A673 (cell line): ENCODE data around the gene MS4A12. TPM values are rescaled to one million over a fixed set of nuclear protein-coding genes. Genes with fewer than 3 reads are reported as not detected.

Experiments used
- BruUV-seq: library from RNA; stranded (reverse); fragments of 400-500 nt; replicated peaks from 2 replicates; lab custom pipeline; 2021; lab: Mats Ljungman, UMichigan
- CTCF ChIA-PET: fragments of 300-600 bp; sonication (Branson Sonifier 250); formaldehyde crosslinking; loops from one replicate; lab custom pipeline; 2022; ENCODE audit warnings: antibody characterized with exemption; lab: Charles Lee
- POLR2A ChIA-PET: fragments of 300-600 bp; sonication (Branson Sonifier 250); formaldehyde crosslinking; loops from one replicate; lab custom pipeline; 2022; ENCODE audit warnings: antibody characterized with exemption; ENCODE audit not compliant: low non-redundant PET; lab: Charles Lee
- DNase-seq: peaks from one replicate; pipeline ENCODE4 v3.0.0-alpha.2; 2015; ENCODE audit warnings: low spot score
- H3K27ac ChIP-seq: fragments of 200-600 bp; sonication (generic); 2 replicates; pipeline ENCODE4 v1.5.1; 2016; ENCODE audit warnings: mixed run types, low read depth, mild to moderate bottlenecking, mixed read lengths, antibody characterized with exemption, low read length; ENCODE audit not compliant: poor library complexity, severe bottlenecking
- H3K27me3 ChIP-seq: fragments of 200-600 bp; sonication (generic); replicated peaks from 2 replicates; pipeline ENCODE4 v1.6.1; 2017; ENCODE audit warnings: mixed run types, low read depth, mild to moderate bottlenecking, mixed read lengths, antibody characterized with exemption, low read length; ENCODE audit not compliant: insufficient read depth, poor library complexity
- H3K36me3 ChIP-seq: fragments of 200-600 bp; sonication (generic); 2 replicates; pipeline ENCODE4 v1.6.1; 2016; ENCODE audit warnings: mixed run types, mild to moderate bottlenecking, mixed read lengths, antibody characterized with exemption, low read length; ENCODE audit not compliant: insufficient read depth, poor library complexity, severe bottlenecking
- H3K4me1 ChIP-seq: fragments of 200-600 bp; sonication (generic); 2 replicates; pipeline ENCODE4 v1.6.1; 2017; ENCODE audit warnings: mixed run types, mild to moderate bottlenecking, mixed read lengths, antibody characterized with exemption, low read length; ENCODE audit not compliant: insufficient read depth, poor library complexity, severe bottlenecking
- H3K4me3 ChIP-seq: fragments of 200-600 bp; sonication (generic); 2 replicates; pipeline ENCODE4 v1.5.1; 2016; ENCODE audit warnings: low read depth, mixed run types, mild to moderate bottlenecking, mixed read lengths, low read length; ENCODE audit not compliant: poor library complexity, severe bottlenecking
- H3K9me3 ChIP-seq: fragments of 200-600 bp; sonication (generic); 2 replicates; pipeline ENCODE4 v1.6.1; 2016; ENCODE audit warnings: mixed run types, low read depth, mild to moderate bottlenecking, mixed read lengths, antibody characterized with exemption, low read length; ENCODE audit not compliant: poor library complexity, severe bottlenecking
- CTCF ChIP-seq: fragments of 300-800, 200-600 bp; sonication (generic); conservative IDR thresholded peaks from 2 replicates; pipeline ENCODE4 v1.5.1; 2017; ENCODE audit warnings: low read depth, mild to moderate bottlenecking, antibody characterized with exemption, low read length, moderate library complexity, mixed read lengths
- EZH2 ChIP-seq: fragments of 200-600 bp; sonication (generic); IDR thresholded peaks from 2 replicates; pipeline ENCODE4 v1.6.1; 2017; ENCODE audit warnings: borderline replicate concordance, low read depth, mild to moderate bottlenecking, mixed read lengths, antibody characterized with exemption, low read length; ENCODE audit not compliant: poor library complexity, severe bottlenecking
- intact Hi-C: fragments of 100-400 bp; cut with micrococcal nuclease; formaldehyde crosslinking; loops from one replicate; pipeline ENCODE4 v1.10.0; 2022; ENCODE audit not compliant: unreplicated experiment
- total RNA-seq: library from RNA; stranded (reverse); gene quantifications from 2 replicates; pipeline ENCODE4 v1.2.3, GENCODE V29; 2021

Gene MS4A12
- total RNA-seq, 1 experiment from 2014 or later, result not detected

DNA sequence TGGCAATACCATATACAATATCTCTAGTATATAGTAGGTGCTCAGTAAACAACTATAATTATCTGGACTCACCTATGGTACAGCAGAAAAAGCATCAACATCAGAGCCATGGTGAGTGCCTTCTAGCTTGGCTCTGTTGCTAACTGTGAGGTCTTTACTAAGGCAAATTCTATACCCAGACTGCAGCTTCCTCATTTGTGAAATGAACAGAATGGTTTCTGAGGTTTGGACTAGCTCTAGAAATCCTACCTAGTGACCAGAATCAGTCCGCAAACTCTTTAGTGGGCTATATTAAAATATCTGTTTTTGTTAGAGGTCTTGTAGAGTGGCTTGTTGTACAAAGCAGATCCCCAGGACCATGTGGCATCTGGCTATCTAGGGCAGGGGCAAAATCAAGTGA lies 33.2 kb upstream of the MS4A12 start:
- peaks cover 6% of the 10 kb centered on the region for H3K27me3 ChIP-seq
- H3K27ac ChIP-seq, result no peak overlapping the region
- no peak for DNase-seq
- no peak overlapping the region for H3K4me3 ChIP-seq
- TF ChIP-seq EZH2 (no peak), CTCF (no peak)
- ChIA-PET POLR2A (no interaction called here), CTCF (no interaction called here)
- intact Hi-C loops, result no loop called here
- no peaks in the 10 kb centered on the region for H3K9me3 ChIP-seq
- H3K36me3 ChIP-seq, result no peaks in the 10 kb centered on the region
- no peaks in the 10 kb centered on the region for H3K4me1 ChIP-seq
- no TSS peak for BruUV-seq

- no TSS peak for BruUV-seq
- DNase-seq, result no peak
- no peaks in the 10 kb centered on the region for H3K9me3 ChIP-seq
- intact Hi-C loops, result no loop called here
- no peaks in the 10 kb centered on the region for H3K27me3 ChIP-seq
- POLR2A ChIA-PET, result no interaction called here
- no peak overlapping the region for H3K4me3 ChIP-seq
- no peak overlapping the region for H3K27ac ChIP-seq
- no peaks in the 10 kb centered on the region for H3K4me1 ChIP-seq
- no peaks in the 10 kb centered on the region for H3K36me3 ChIP-seq
- CTCF ChIA-PET, result no interaction called here
- TF ChIP-seq CTCF (no peak), EZH2 (no peak)
Observed at GRCh38 chr11:60468829-60469228, 23.7 kb upstream of the MS4A12 start.

GRCh38 chr11:60469723-60470122 lies 22.9 kb upstream of the MS4A12 start:
- no TSS peak for BruUV-seq
- ChIA-PET CTCF (no interaction called here), POLR2A (no interaction called here)
- TF ChIP-seq CTCF, result peak; percentile 28; the same call in 1 of the 2 replicates
- no peak for TF ChIP-seq EZH2
- Histone ChIP-seq H3K27ac (no peak overlapping the region), H3K9me3 (no peaks in the 10 kb centered on the region), H3K4me1 (no peaks in the 10 kb centered on the region), H3K36me3 (no peaks in the 10 kb centered on the region), H3K4me3 (no peak overlapping the region), H3K27me3 (no peaks in the 10 kb centered on the region)
- intact Hi-C loops, result no loop called here
- DNase-seq, result no peak
